MM.1S (cell line): ENCODE data around the gene C1orf210.

Experiments used
- DNase-seq: peaks from one replicate; pipeline ENCODE4 v3.0.0-alpha.2; 2015
- H2AFZ ChIP-seq: fragments of 300-600 bp; sonication (generic); 2 replicates; pipeline ENCODE4 v1.6.0; 2016; ENCODE audit warnings: antibody characterized with exemption, low read length
- H3F3A ChIP-seq: fragments of 300-600 bp; sonication (generic); 2 replicates; pipeline ENCODE4 v1.6.1; 2016; ENCODE audit warnings: mild to moderate bottlenecking, antibody characterized with exemption, low read length, moderate library complexity, mixed read lengths; ENCODE audit not compliant: insufficient read depth
- H3K27ac ChIP-seq: fragments of 300-600 bp; sonication (generic); 2 replicates; pipeline ENCODE4 v1.5.1; 2016; ENCODE audit warnings: mild to moderate bottlenecking, low read length
- H3K27me3 ChIP-seq: fragments of 300-600 bp; sonication (generic); replicated peaks from 2 replicates; pipeline ENCODE4 v1.6.0; 2016; ENCODE audit warnings: low read length; ENCODE audit not compliant: insufficient read depth
- H3K36me3 ChIP-seq: fragments of 300-600 bp; sonication (generic); replicated peaks from 2 replicates; pipeline ENCODE4 v1.6.1; 2016; ENCODE audit warnings: mild to moderate bottlenecking, low read length, mixed read lengths; ENCODE audit not compliant: insufficient read depth
- H3K4me1 ChIP-seq: fragments of 300-600 bp; sonication (generic); 2 replicates; pipeline ENCODE4 v1.6.1; 2016; ENCODE audit warnings: low read length, mixed read lengths
- H3K4me2 ChIP-seq: fragments of 300-600 bp; sonication (generic); 2 replicates; pipeline ENCODE4 v1.6.0; 2016; ENCODE audit warnings: low read depth, low read length
- H3K4me3 ChIP-seq: fragments of 300-600 bp; sonication (generic); 2 replicates; pipeline ENCODE4 v1.5.1; 2016; ENCODE audit warnings: low read length, mixed read lengths
- H3K79me2 ChIP-seq: fragments of 300-600 bp; sonication (generic); 2 replicates; pipeline ENCODE4 v1.6.1; 2016; ENCODE audit warnings: mixed run types, low read length, mixed read lengths
- H3K9ac ChIP-seq: fragments of 300-600 bp; sonication (generic); 2 replicates; pipeline ENCODE4 v1.6.1; 2016; ENCODE audit warnings: low read length, mixed read lengths
- H3K9me2 ChIP-seq: fragments of 300-600 bp; sonication (generic); replicated peaks from 2 replicates; pipeline ENCODE4 v1.6.1; 2016; ENCODE audit warnings: mild to moderate bottlenecking, low read length, mixed read lengths; ENCODE audit not compliant: insufficient read depth
- H3K9me3 ChIP-seq: fragments of 300-600 bp; sonication (generic); replicated peaks from 2 replicates; pipeline ENCODE4 v1.6.1; 2016; ENCODE audit warnings: mild to moderate bottlenecking, low read length, mixed read lengths; ENCODE audit not compliant: insufficient read depth
- H4K20me1 ChIP-seq: fragments of 300-600 bp; sonication (generic); 2 replicates; pipeline ENCODE4 v1.6.1; 2016; ENCODE audit warnings: mild to moderate bottlenecking, low read length, moderate library complexity, mixed read lengths; ENCODE audit not compliant: insufficient read depth
- CTCF ChIP-seq: fragments of 300-600 bp; sonication (generic); IDR thresholded peaks from 2 replicates; pipeline ENCODE4 v1.5.1; 2016; ENCODE audit warnings: antibody characterized with exemption, low read length, mixed read lengths
- EZH2 ChIP-seq: fragments of 300-600 bp; sonication (generic); optimal IDR thresholded peaks from 2 replicates; pipeline ENCODE3; 2017; ENCODE audit warnings: low read depth, mild to moderate bottlenecking, antibody characterized with exemption, low read length, mixed read lengths
- EZH2phosphoT487 ChIP-seq: fragments of 300-600 bp; sonication (generic); IDR thresholded peaks from 2 replicates; pipeline ENCODE4 v1.6.1; 2018; ENCODE audit warnings: antibody characterized with exemption, low read length

The C1orf210 gene

GRCh38 chr1:43292679-43293078 is 7.3 kb upstream of the C1orf210 start:
- TF ChIP-seq EZH2 (no peak), CTCF (no peak), EZH2phosphoT487 (no peak)
- H3K4me3 ChIP-seq, result no peak overlapping the region
- 0 out of 2 replicates have a peak, but pooled peaks cover 3% of the 10 kb centered on the region for H3F3A ChIP-seq
- no peaks in the 10 kb centered on the region for H3K27me3 ChIP-seq
- no peak overlapping the region for H2AFZ ChIP-seq
- no peaks in the 10 kb centered on the region for H3K36me3 ChIP-seq
- H3K4me1 ChIP-seq, result no peaks in the 10 kb centered on the region
- H3K9me3 ChIP-seq, result no peaks in the 10 kb centered on the region
- H3K4me2 ChIP-seq, result no peak overlapping the region
- H3K9me2 ChIP-seq, result no peaks in the 10 kb centered on the region
- H3K79me2 ChIP-seq, result no peaks in the 10 kb centered on the region
- DNase-seq, result no peak
- H3K9ac ChIP-seq, result no peak overlapping the region
- H4K20me1 ChIP-seq, result no peaks in the 10 kb centered on the region
- no peak overlapping the region for H3K27ac ChIP-seq

GRCh38 chr1:43292216-43292615 is 6.8 kb upstream of the C1orf210 start:
- Histone ChIP-seq H3K36me3 (no peaks in the 10 kb centered on the region), H3K4me1 (no peaks in the 10 kb centered on the region), H3K4me3 (no peak overlapping the region), H3K27ac (no peak overlapping the region), H3K79me2 (no peaks in the 10 kb centered on the region), H3F3A (0 out of 2 replicates have a peak, but pooled peaks cover 3% of the 10 kb centered on the region), H3K4me2 (no peak overlapping the region), H3K27me3 (no peaks in the 10 kb centered on the region), H3K9me3 (no peaks in the 10 kb centered on the region), H4K20me1 (no peaks in the 10 kb centered on the region), H2AFZ (no peak overlapping the region), H3K9ac (no peak overlapping the region), H3K9me2 (no peaks in the 10 kb centered on the region)
- no peak for TF ChIP-seq EZH2phosphoT487
- no peak for TF ChIP-seq EZH2
- no peak for TF ChIP-seq CTCF
- no peak for DNase-seq

- Histone ChIP-seq H3K9me2 (no peaks in the 10 kb centered on the region), H3K27ac (no peak overlapping the region), H4K20me1 (no peaks in the 10 kb centered on the region), H3F3A (no peaks in the 10 kb centered on the region), H3K79me2 (no peaks in the 10 kb centered on the region), H3K9me3 (no peaks in the 10 kb centered on the region), H3K9ac (no peak overlapping the region), H2AFZ (no peak overlapping the region), H3K27me3 (no peaks in the 10 kb centered on the region), H3K4me3 (no peak overlapping the region), H3K4me1 (no peaks in the 10 kb centered on the region), H3K36me3 (no peaks in the 10 kb centered on the region), H3K4me2 (no peak overlapping the region)
- no peak for DNase-seq
- no peak for TF ChIP-seq EZH2
- no peak for TF ChIP-seq EZH2phosphoT487
- TF ChIP-seq CTCF, result no peak
Measured at GRCh38 chr1:43288785-43289706, 3.7 kb upstream of the C1orf210 start.
